GM23338 (cell line): Measurements from ENCODE around the gene MACF1. TPM values are rescaled to one million over a fixed set of nuclear protein-coding genes. Genes with fewer than 3 reads are reported as not detected.

ENCODE experiments used
- ATAC-seq: fragments of 200-7000 bp; cut with Tn5 transposase; 3 replicates; pipeline ENCODE4 v1.9.1; 2020
- DNase-seq: peaks from one replicate; pipeline ENCODE4 v3.0.0-alpha.2; 2015; ENCODE audit warnings: low spot score
- H2AFZ ChIP-seq: fragments of 200-600 bp; sonication (generic); 2 replicates; pipeline ENCODE4 v1.8.0; 2016; ENCODE audit warnings: antibody characterized with exemption, mild to moderate bottlenecking, moderate library complexity
- H3F3A ChIP-seq: fragments of 200-600 bp; sonication (generic); replicated peaks from 2 replicates; pipeline ENCODE4 v1.8.0; 2017; ENCODE audit warnings: antibody characterized with exemption, mixed run types, low read depth
- H3K27ac ChIP-seq: fragments of 200-600 bp; sonication (generic); 2 replicates; pipeline ENCODE4 v1.6.1; 2016; ENCODE audit warnings: low read depth
- H3K27me3 ChIP-seq: fragments of 200-600 bp; sonication (generic); 2 replicates; pipeline ENCODE4 v1.8.0; 2016; ENCODE audit warnings: mild to moderate bottlenecking, mixed run types, moderate library complexity; ENCODE audit not compliant: insufficient read depth
- H3K36me3 ChIP-seq: fragments of 200-600 bp; sonication (generic); 2 replicates; pipeline ENCODE4 v1.8.0; 2016; ENCODE audit warnings: mild to moderate bottlenecking; ENCODE audit not compliant: insufficient read depth
- H3K4me1 ChIP-seq: fragments of 200-600 bp; sonication (generic); 2 replicates; pipeline ENCODE4 v1.8.0; 2016; ENCODE audit warnings: mild to moderate bottlenecking, moderate library complexity; ENCODE audit not compliant: insufficient read depth
- H3K4me2 ChIP-seq: fragments of 200-600 bp; sonication (generic); 2 replicates; pipeline ENCODE4 v1.7.1; 2017; ENCODE audit warnings: mixed run types
- H3K4me3 ChIP-seq: fragments of 200-600 bp; sonication (generic); 2 replicates; pipeline ENCODE4 v1.6.1; 2016; ENCODE audit warnings: mixed run types
- H3K79me2 ChIP-seq: fragments of 200-600 bp; sonication (generic); replicated peaks from 2 replicates; pipeline ENCODE4 v1.8.0; 2017; ENCODE audit warnings: mild to moderate bottlenecking; ENCODE audit not compliant: insufficient read depth
- H3K9me2 ChIP-seq: fragments of 200-600 bp; sonication (generic); 2 replicates; pipeline ENCODE4 v1.8.0; 2017; ENCODE audit not compliant: insufficient read depth
- H4K20me1 ChIP-seq: fragments of 200-600 bp; sonication (generic); replicated peaks from 2 replicates; pipeline ENCODE4 v1.8.0; 2017; ENCODE audit warnings: mild to moderate bottlenecking; ENCODE audit not compliant: insufficient read depth
- H3K27ac Mint-ChIP-seq: 2 replicates; pipeline ENCODE4 v1.8.0; 2020; ENCODE audit warnings: inconsistent platforms, mild to moderate bottlenecking, moderate library complexity, mixed read lengths
- H3K27me3 Mint-ChIP-seq: 3 replicates; pipeline ENCODE4 v1.8.0; 2022; ENCODE audit warnings: low read depth, mild to moderate bottlenecking, moderate library complexity, mixed read lengths, inconsistent platforms; ENCODE audit not compliant: insufficient read depth, poor library complexity
- H3K36me3 Mint-ChIP-seq: 3 replicates; pipeline ENCODE4 v1.8.0; 2021; ENCODE audit warnings: low read depth, mild to moderate bottlenecking, inconsistent platforms, moderate library complexity, mixed read lengths
- H3K4me1 Mint-ChIP-seq: 3 replicates; pipeline ENCODE4 v1.8.0; 2020; ENCODE audit warnings: mild to moderate bottlenecking, inconsistent platforms, mixed read lengths
- H3K4me3 Mint-ChIP-seq: 3 replicates; pipeline ENCODE4 v1.8.0; 2021; ENCODE audit warnings: moderate library complexity, mild to moderate bottlenecking, inconsistent platforms, mixed read lengths
- H3K9me3 Mint-ChIP-seq: 3 replicates; pipeline ENCODE4 v1.8.0; 2020; ENCODE audit warnings: moderate library complexity, mild to moderate bottlenecking, inconsistent platforms, mixed read lengths
- CTCF ChIP-seq, 2 experiments: fragments of 200-600 bp in 1 of 2; sonication (generic) in 1 of 2; conservative IDR thresholded peaks; 2 replicates each; pipeline versions ENCODE4 v1.5.1 to v1.6.1; 2016 to 2017; ENCODE audit warnings: antibody characterized with exemption in 2 of 2, low read depth in 2 of 2, mild to moderate bottlenecking in 2 of 2, moderate library complexity in 1 of 2
- JUNB ChIP-seq: IDR thresholded peaks from one replicate; pipeline ENCODE4 v1.6.1; 2016; ENCODE audit warnings: antibody characterized with exemption; ENCODE audit not compliant: unreplicated experiment
- NANOG ChIP-seq: IDR thresholded peaks from 2 replicates; pipeline ENCODE4 v1.6.1; 2016; ENCODE audit warnings: antibody characterized with exemption, borderline replicate concordance
- POLR2AphosphoS5 ChIP-seq: IDR thresholded peaks from 2 replicates; pipeline ENCODE4 v1.6.1; 2016; ENCODE audit warnings: antibody characterized with exemption, low read depth
- REST ChIP-seq: IDR thresholded peaks from one replicate; pipeline ENCODE4 v1.6.1; 2018; ENCODE audit warnings: antibody characterized with exemption; ENCODE audit not compliant: unreplicated experiment
- ZNF114 ChIP-seq: fragments of 250-450 bp; sonication (Bioruptor Pico); IDR thresholded peaks from 2 replicates; pipeline ENCODE4 v1.5.0; 2020; ENCODE audit warnings: mild to moderate bottlenecking, moderate library complexity
- polyA plus RNA-seq: library from polyadenylated mRNA; unstranded; fragments of >200 nt; fragmentation: Nextera tagmentation; extraction: Ambion mirVana; gene quantifications from 2 replicates; pipeline ENCODE4 v1.2.1, GENCODE V29; 2016
- total RNA-seq: library from RNA; depleted of rRNA; stranded (reverse); fragments of >200 nt; shearing (Covaris generic); gene quantifications from 2 replicates; pipeline ENCODE4 v1.2.3, GENCODE V29; 2014
- TF ChIP-seq, protein P1 (sequence below): fragments of 250-450 bp; sonication (Bioruptor Pico); IDR thresholded peaks from 2 replicates; pipeline ENCODE4 v1.5.0; 2020; ENCODE audit warnings: mild to moderate bottlenecking, moderate library complexity

The MACF1 gene
- total and polyA plus RNA-seq, 2 experiments from 2014 or later = 104 to 399 TPM

GRCh38 chr1:39378377-39378776 lies 173.9 kb downstream of the MACF1 start:
- no peaks in the 10 kb centered on the region for H3K9me2 ChIP-seq
- Mint-ChIP-seq H3K4me1 (peaks cover 4% of the 10 kb centered on the region; the same call in 1 of the 3 replicates), H3K4me3 (no peak overlapping the region), H3K9me3 (no peaks in the 10 kb centered on the region), H3K36me3 (peaks cover 54% of the 10 kb centered on the region), H3K27ac (no peak overlapping the region), H3K27me3 (peaks cover 2% of the 10 kb centered on the region)
- H3K4me1 ChIP-seq = no peaks in the 10 kb centered on the region
- no peak overlapping the region for H3K4me3 ChIP-seq
- TF ChIP-seq POLR2AphosphoS5 (peak; percentile 13; the same call in 1 of the 2 replicates), NANOG (no peak), CTCF (conservative IDR thresholded peaks at IDR 0.05; ENCODE audit: low read depth in 2 of 2) (peak; percentile 78 to 92)
- ATAC-seq (peak; percentile 99), DNase-seq (peak; percentile 77)
- H3K27ac ChIP-seq = no peak overlapping the region
- peaks cover 9% of the 10 kb centered on the region; the same call in 1 of the 2 replicates for H4K20me1 ChIP-seq
- no peak overlapping the region for H2AFZ ChIP-seq
- H3K79me2 ChIP-seq = no peaks in the 10 kb centered on the region
- no peak overlapping the region for H3K4me2 ChIP-seq
- H3K36me3 ChIP-seq = peaks cover 40% of the 10 kb centered on the region
- no peaks in the 10 kb centered on the region for H3K27me3 ChIP-seq
- H3F3A ChIP-seq = no peaks in the 10 kb centered on the region

- no peaks in the 10 kb centered on the region for H3K4me1 ChIP-seq
- Mint-ChIP-seq H3K4me3 (no peak overlapping the region), H3K27ac (no peak overlapping the region), H3K27me3 (peaks cover 2% of the 10 kb centered on the region), H3K4me1 (peaks cover 4% of the 10 kb centered on the region; the same call in 1 of the 3 replicates), H3K36me3 (peaks cover 56% of the 10 kb centered on the region), H3K9me3 (no peaks in the 10 kb centered on the region)
- no peaks in the 10 kb centered on the region for H3K79me2 ChIP-seq
- ATAC-seq (no peak), DNase-seq (no peak)
- no peaks in the 10 kb centered on the region for H3F3A ChIP-seq
- H4K20me1 ChIP-seq = peaks cover 9% of the 10 kb centered on the region; the same call in 1 of the 2 replicates
- H3K4me2 ChIP-seq = no peak overlapping the region
- H2AFZ ChIP-seq = no peak overlapping the region
- no peak overlapping the region for H3K27ac ChIP-seq
- H3K4me3 ChIP-seq = no peak overlapping the region
- no peaks in the 10 kb centered on the region for H3K27me3 ChIP-seq
- TF ChIP-seq, protein P1, sequence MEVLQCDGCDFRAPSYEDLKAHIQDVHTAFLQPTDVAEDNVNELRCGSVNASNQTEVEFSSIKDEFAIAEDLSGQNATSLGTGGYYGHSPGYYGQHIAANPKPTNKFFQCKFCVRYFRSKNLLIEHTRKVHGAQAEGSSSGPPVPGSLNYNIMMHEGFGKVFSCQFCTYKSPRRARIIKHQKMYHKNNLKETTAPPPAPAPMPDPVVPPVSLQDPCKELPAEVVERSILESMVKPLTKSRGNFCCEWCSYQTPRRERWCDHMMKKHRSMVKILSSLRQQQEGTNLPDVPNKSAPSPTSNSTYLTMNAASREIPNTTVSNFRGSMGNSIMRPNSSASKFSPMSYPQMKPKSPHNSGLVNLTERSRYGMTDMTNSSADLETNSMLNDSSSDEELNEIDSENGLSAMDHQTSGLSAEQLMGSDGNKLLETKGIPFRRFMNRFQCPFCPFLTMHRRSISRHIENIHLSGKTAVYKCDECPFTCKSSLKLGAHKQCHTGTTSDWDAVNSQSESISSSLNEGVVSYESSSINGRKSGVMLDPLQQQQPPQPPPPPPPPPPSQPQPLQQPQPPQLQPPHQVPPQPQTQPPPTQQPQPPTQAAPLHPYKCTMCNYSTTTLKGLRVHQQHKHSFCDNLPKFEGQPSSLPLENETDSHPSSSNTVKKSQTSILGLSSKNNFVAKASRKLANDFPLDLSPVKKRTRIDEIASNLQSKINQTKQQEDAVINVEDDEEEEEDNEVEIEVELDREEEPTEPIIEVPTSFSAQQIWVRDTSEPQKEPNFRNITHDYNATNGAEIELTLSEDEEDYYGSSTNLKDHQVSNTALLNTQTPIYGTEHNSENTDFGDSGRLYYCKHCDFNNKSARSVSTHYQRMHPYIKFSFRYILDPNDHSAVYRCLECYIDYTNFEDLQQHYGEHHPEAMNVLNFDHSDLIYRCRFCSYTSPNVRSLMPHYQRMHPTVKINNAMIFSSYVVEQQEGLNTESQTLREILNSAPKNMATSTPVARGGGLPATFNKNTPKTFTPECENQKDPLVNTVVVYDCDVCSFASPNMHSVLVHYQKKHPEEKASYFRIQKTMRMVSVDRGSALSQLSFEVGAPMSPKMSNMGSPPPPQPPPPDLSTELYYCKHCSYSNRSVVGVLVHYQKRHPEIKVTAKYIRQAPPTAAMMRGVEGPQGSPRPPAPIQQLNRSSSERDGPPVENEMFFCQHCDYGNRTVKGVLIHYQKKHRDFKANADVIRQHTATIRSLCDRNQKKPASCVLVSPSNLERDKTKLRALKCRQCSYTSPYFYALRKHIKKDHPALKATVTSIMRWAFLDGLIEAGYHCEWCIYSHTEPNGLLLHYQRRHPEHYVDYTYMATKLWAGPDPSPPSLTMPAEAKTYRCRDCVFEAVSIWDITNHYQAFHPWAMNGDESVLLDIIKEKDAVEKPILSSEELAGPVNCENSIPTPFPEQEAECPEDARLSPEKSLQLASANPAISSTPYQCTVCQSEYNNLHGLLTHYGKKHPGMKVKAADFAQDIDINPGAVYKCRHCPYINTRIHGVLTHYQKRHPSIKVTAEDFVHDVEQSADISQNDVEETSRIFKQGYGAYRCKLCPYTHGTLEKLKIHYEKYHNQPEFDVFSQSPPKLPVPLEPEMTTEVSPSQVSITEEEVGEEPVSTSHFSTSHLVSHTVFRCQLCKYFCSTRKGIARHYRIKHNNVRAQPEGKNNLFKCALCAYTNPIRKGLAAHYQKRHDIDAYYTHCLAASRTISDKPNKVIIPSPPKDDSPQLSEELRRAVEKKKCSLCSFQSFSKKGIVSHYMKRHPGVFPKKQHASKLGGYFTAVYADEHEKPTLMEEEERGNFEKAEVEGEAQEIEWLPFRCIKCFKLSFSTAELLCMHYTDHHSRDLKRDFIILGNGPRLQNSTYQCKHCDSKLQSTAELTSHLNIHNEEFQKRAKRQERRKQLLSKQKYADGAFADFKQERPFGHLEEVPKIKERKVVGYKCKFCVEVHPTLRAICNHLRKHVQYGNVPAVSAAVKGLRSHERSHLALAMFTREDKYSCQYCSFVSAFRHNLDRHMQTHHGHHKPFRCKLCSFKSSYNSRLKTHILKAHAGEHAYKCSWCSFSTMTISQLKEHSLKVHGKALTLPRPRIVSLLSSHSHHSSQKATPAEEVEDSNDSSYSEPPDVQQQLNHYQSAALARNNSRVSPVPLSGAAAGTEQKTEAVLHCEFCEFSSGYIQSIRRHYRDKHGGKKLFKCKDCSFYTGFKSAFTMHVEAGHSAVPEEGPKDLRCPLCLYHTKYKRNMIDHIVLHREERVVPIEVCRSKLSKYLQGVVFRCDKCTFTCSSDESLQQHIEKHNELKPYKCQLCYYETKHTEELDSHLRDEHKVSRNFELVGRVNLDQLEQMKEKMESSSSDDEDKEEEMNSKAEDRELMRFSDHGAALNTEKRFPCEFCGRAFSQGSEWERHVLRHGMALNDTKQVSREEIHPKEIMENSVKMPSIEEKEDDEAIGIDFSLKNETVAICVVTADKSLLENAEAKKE = no peak
- TF ChIP-seq CTCF (conservative IDR thresholded peaks at IDR 0.05; ENCODE audit: low read depth in 2 of 2) = no peak
- no peak for TF ChIP-seq JUNB
- no peak for TF ChIP-seq NANOG
- no peak for TF ChIP-seq ZNF114
- TF ChIP-seq REST = no peak
- no peak for TF ChIP-seq POLR2AphosphoS5
- no peaks in the 10 kb centered on the region for H3K9me2 ChIP-seq
- peaks cover 41% of the 10 kb centered on the region for H3K36me3 ChIP-seq
Measured at GRCh38 chr1:39379187-39379586, 174.7 kb downstream of the MACF1 start.
